Mesenchymal stem cell (in vitro differentiated cells and primary cell): ENCODE results near the gene STK10.

ENCODE experiments used
- DNase-seq: peaks from one replicate; pipeline ENCODE4 v3.0.0-alpha.2; 2013
- H2AFZ ChIP-seq: one replicate; pipeline ENCODE4 v1.6.1; 2013; ENCODE audit warnings: low read depth, mild to moderate bottlenecking, control low read depth, inconsistent platforms, low read length, moderate library complexity
- H2AK5ac ChIP-seq: 2 replicates; pipeline ENCODE4 v1.6.1; 2013; ENCODE audit warnings: low read length, moderate library complexity, mild to moderate bottlenecking, inconsistent platforms; ENCODE audit not compliant: severe bottlenecking
- H2BK120ac ChIP-seq: one replicate; pipeline ENCODE4 v1.6.1; 2013; ENCODE audit warnings: low read depth, mild to moderate bottlenecking, inconsistent platforms, low read length, moderate library complexity
- H2BK12ac ChIP-seq, 2 experiments: one replicate each; pipeline ENCODE4 v1.6.1; 2013; ENCODE audit warnings: inconsistent platforms in 2 of 2, low read length in 2 of 2, mild to moderate bottlenecking in 2 of 2, moderate library complexity in 2 of 2, control low read depth in 1 of 2
- H2BK15ac ChIP-seq: one replicate; pipeline ENCODE4 v1.6.1; 2013; ENCODE audit warnings: mild to moderate bottlenecking, low read depth, inconsistent platforms; ENCODE audit not compliant: poor library complexity, severe bottlenecking
- H2BK5ac ChIP-seq: 2 replicates; pipeline ENCODE4 v1.6.1; 2013; ENCODE audit warnings: low read depth, mild to moderate bottlenecking, low read length, control low read depth, inconsistent platforms; ENCODE audit not compliant: poor library complexity, severe bottlenecking
- H3K14ac ChIP-seq, 2 experiments: one replicate each; pipeline ENCODE4 v1.6.1; 2013; ENCODE audit warnings: inconsistent platforms in 2 of 2, low read length in 2 of 2, control low read depth in 1 of 2, mild to moderate bottlenecking in 1 of 2, moderate library complexity in 1 of 2
- H3K18ac ChIP-seq, 2 experiments: one replicate each; pipeline ENCODE4 v1.6.1; 2013; ENCODE audit warnings: inconsistent platforms in 2 of 2, low read length in 2 of 2, control low read depth in 1 of 2, low read depth in 1 of 2, mild to moderate bottlenecking in 1 of 2
- H3K23ac ChIP-seq, 2 experiments: one replicate each; pipeline ENCODE4 v1.6.1; 2013; ENCODE audit warnings: inconsistent platforms in 2 of 2, low read length in 2 of 2, mild to moderate bottlenecking in 2 of 2, moderate library complexity in 2 of 2, control low read depth in 1 of 2
- H3K27ac ChIP-seq: 2 replicates; pipeline ENCODE4 v1.5.1; 2013; ENCODE audit warnings: mild to moderate bottlenecking, moderate library complexity, low read length, control low read depth, inconsistent platforms; ENCODE audit not compliant: poor library complexity, severe bottlenecking
- H3K27me3 ChIP-seq, 2 experiments: 2 replicates each; pipeline versions ENCODE4 v1.6.1 to v1.7.0; 2013; ENCODE audit warnings: low read length in 2 of 2, mild to moderate bottlenecking in 2 of 2, moderate library complexity in 2 of 2, control low read depth in 1 of 2, inconsistent platforms in 1 of 2; ENCODE audit not compliant: control insufficient read depth in 1 of 2, insufficient read depth in 1 of 2
- H3K36me3 ChIP-seq, 2 experiments: 2 replicates each; pipeline versions ENCODE4 v1.6.1 to v1.7.0; 2013; ENCODE audit warnings: low read length in 2 of 2, control low read depth in 1 of 2, inconsistent platforms in 1 of 2, low read depth in 1 of 2, mild to moderate bottlenecking in 1 of 2; ENCODE audit not compliant: insufficient read depth in 2 of 2, control insufficient read depth in 1 of 2
- H3K4ac ChIP-seq, 2 experiments: one replicate each; pipeline ENCODE4 v1.6.1; 2013; ENCODE audit warnings: inconsistent platforms in 2 of 2, low read length in 2 of 2, mild to moderate bottlenecking in 2 of 2, moderate library complexity in 2 of 2, control low read depth in 1 of 2, low read depth in 1 of 2
- H3K4me1 ChIP-seq: 2 replicates; pipeline ENCODE4 v1.6.1; 2013; ENCODE audit warnings: low read depth, low read length, control low read depth; ENCODE audit not compliant: control insufficient read depth, insufficient read depth
- H3K4me2 ChIP-seq: 2 replicates; pipeline ENCODE4 v1.6.1; 2013; ENCODE audit warnings: low read length, mild to moderate bottlenecking, inconsistent platforms; ENCODE audit not compliant: poor library complexity, severe bottlenecking
- H3K4me3 ChIP-seq, 2 experiments: 2 replicates each; pipeline versions ENCODE4 v1.5.1 to v1.7.0; 2013; ENCODE audit warnings: low read length in 2 of 2, mild to moderate bottlenecking in 2 of 2, control low read depth in 1 of 2, low read depth in 1 of 2; ENCODE audit not compliant: insufficient read depth in 1 of 2
- H3K79me1 ChIP-seq: replicated peaks from 2 replicates; pipeline ENCODE4 v1.6.1; 2013; ENCODE audit warnings: mild to moderate bottlenecking, control low read depth, low read length, inconsistent platforms; ENCODE audit not compliant: poor library complexity, severe bottlenecking
- H3K9ac ChIP-seq: 2 replicates; pipeline ENCODE4 v1.7.0; 2013; ENCODE audit warnings: mild to moderate bottlenecking, low read length, moderate library complexity
- H3K9me3 ChIP-seq: 2 replicates; pipeline ENCODE4 v1.7.0; 2013; ENCODE audit warnings: mild to moderate bottlenecking, low read length; ENCODE audit not compliant: control insufficient read depth
- H4K8ac ChIP-seq: one replicate; pipeline ENCODE4 v1.6.1; 2013; ENCODE audit warnings: inconsistent platforms, mild to moderate bottlenecking, low read length, moderate library complexity
- H4K91ac ChIP-seq: one replicate; pipeline ENCODE4 v1.6.1; 2013; ENCODE audit warnings: mild to moderate bottlenecking, low read length, inconsistent platforms
- WGBS: methylation state at CpG from one replicate; pipeline ENCODE4 v1.1.7; 2013; ENCODE audit warnings: mixed read lengths; 5-methylcytosine and 5-hydroxymethylcytosine counted together

The STK10 gene

DNA sequence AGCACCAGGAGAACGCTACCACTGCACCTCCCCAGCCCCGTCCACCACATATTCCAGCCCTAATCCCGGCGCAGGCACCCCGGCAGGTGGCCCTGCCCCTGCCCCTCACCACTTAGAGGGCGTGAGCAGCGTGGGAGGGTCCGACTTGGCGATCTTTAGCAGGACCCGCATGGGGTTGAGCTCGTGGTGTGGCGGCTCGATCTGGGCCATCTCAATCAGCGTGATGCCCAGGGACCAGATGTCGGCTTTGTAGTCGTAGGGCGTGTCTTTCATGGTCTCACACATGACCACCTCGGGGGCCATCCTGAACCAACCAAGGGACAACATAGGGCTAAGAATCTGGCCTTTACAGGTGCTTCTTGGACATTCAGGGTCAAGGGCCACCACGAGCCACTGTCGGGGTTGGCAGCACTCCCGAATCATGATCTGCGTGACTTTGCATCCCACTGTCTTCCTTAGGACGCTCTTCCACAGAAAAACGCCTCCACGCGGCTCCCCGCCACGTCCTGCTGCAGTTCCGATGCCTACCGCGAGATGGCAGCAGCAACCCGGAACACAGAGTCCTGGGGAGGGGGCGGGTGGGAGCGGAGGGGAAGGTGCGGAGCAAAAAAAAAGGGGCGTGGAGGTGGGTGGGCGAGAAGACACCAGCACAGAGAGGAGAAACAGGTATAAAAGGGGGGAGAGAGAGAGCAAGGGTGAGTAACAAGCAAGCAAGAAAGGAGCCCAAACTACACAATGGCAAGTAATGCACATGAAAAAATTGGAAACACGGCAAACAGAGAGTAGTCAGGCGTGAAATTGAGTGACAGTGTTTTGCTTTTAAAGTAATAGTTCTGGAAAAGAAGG is 81.3 kb downstream of the STK10 start:
- Histone ChIP-seq H3K4ac (peak overlapping the region; percentile 13 to 68), H2BK12ac (peak overlapping the region; percentile 59 to 82), H3K23ac (no peak overlapping the region), H2BK5ac (no peak overlapping the region), H3K79me1 (peaks cover 17% of the 10 kb centered on the region), H3K9me3 (no peaks in the 10 kb centered on the region), H2AK5ac (peak overlapping the region; percentile 93), H3K4me1 (peaks cover 50% of the 10 kb centered on the region), H3K4me2 (peak overlapping the region; percentile 29), H3K9ac (peak overlapping the region; percentile 82), H3K4me3 (peak overlapping the region in 1 of 2 experiments; percentile 60), H4K8ac (peak overlapping the region; percentile 59), H2BK15ac (peak overlapping the region; percentile 78), H3K14ac (no peak overlapping the region), H4K91ac (peak overlapping the region; percentile 89), H3K27ac (peak overlapping the region; percentile 78), H3K36me3 (peaks cover 34 to 45% of the 10 kb centered on the region in 2 experiments), H2BK120ac (peak overlapping the region; percentile 27), H2AFZ (no peak overlapping the region), H3K27me3 (no peaks in the 10 kb centered on the region), H3K18ac (peak overlapping the region; percentile 40 to 57)
- 36% methylated on average over 39 of the region's 39 CpGs for WGBS
- peak; percentile 49 for DNase-seq

DNA sequence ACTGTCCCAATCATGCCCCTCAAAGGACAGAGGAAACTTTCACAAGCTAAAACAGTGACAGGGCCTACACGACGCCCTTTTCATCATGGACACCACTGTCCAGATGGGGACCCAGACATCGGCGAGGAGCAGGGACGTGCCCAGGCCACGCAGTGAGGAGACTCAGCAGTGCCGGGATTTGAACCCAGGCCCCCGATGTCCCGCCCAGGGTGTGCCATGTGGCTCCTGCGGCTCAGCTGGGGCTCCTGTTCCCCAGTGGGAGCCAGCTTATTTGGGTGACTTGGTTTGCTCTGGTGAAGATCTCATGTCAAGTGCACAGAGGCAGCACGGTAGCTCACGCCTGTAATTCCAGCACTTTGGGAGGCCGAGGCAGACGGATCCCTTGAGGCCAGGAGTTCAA is 82.2 kb downstream of the STK10 start:
- H3K23ac ChIP-seq, result no peak overlapping the region
- H3K4me3 ChIP-seq, result no peak overlapping the region
- H3K14ac ChIP-seq, result no peak overlapping the region
- 94% methylated on average over 14 of the region's 14 CpGs for WGBS
- peak overlapping the region in 1 of 2 experiments; percentile 33 for H3K18ac ChIP-seq
- H4K8ac ChIP-seq, result peak overlapping the region; percentile 35
- H3K36me3 ChIP-seq, result peaks cover 42 to 49% of the 10 kb centered on the region in 2 experiments
- H2BK15ac ChIP-seq, result peak overlapping the region; percentile 19
- H3K4ac ChIP-seq, result peak overlapping the region in 1 of 2 experiments; percentile 24
- no peak overlapping the region for H3K9ac ChIP-seq
- peaks cover 47% of the 10 kb centered on the region for H3K4me1 ChIP-seq
- H3K79me1 ChIP-seq, result peaks cover 21% of the 10 kb centered on the region
- peak overlapping the region; percentile 33 for H2AK5ac ChIP-seq
- H4K91ac ChIP-seq, result peak overlapping the region; percentile 85
- DNase-seq, result no peak
- H2BK12ac ChIP-seq, result peak overlapping the region; percentile 25 to 71
- H3K9me3 ChIP-seq, result no peaks in the 10 kb centered on the region
- no peak overlapping the region for H3K27ac ChIP-seq
- no peak overlapping the region for H3K4me2 ChIP-seq
- H3K27me3 ChIP-seq, result no peaks in the 10 kb centered on the region
- no peak overlapping the region for H2BK5ac ChIP-seq
- H2AFZ ChIP-seq, result no peak overlapping the region
- peak overlapping the region; percentile 13 for H2BK120ac ChIP-seq

DNA sequence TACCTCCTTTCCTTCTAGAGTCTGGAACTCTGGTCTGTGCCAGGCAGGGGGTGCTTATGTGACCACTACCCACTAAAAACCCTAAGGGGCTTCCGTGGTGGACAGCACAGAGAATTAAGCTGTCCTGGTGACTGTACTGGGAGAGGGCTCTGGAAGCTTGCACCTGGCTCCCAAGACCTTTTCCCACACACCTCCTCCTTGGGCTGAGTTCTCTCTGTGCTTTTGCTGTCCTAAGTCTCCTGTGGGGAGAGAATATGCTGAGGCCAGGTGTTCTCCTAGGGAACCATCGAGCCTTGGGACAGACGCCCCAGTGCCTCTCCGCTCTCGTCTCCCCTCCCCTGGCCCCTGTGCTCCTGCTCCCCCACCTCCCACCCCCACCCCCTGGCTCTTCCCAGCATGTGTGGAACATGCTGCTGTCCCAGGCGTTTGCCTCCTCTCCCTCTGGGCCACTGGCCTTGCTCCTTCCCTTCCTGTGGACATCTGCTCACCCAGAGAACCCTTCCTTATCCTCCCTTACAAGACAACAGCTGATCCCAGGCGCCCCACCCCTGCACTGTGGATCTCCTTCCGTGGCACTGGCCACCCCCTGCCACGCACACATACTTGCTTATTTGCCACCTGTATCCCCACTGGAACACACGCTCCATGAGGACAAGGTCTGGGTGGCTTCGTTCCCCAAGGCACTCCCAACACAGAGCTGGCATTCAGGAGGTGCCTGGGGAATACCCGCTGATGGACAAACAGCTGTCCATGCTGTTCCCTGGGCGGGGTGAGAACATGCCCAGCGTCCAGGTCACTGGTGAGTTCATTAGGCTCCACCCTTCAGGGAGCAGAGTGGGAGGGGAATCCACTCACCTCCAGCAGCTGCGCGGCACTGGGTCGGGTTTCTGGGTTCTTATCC is 83.0 kb downstream of the STK10 start:
- H3K4me2 ChIP-seq, result no peak overlapping the region
- peak overlapping the region; percentile 68 to 71 for H2BK12ac ChIP-seq
- H3K4ac ChIP-seq, result peak overlapping the region in 1 of 2 experiments; percentile 94
- peaks cover 44 to 45% of the 10 kb centered on the region in 2 experiments for H3K36me3 ChIP-seq
- peak overlapping the region; percentile 44 for H2BK15ac ChIP-seq
- no peak overlapping the region for H3K4me3 ChIP-seq
- peak overlapping the region; percentile 53 for H2AK5ac ChIP-seq
- peak overlapping the region; percentile 69 for H4K8ac ChIP-seq
- no peak overlapping the region for H3K9ac ChIP-seq
- DNase-seq, result no peak
- no peak overlapping the region for H3K23ac ChIP-seq
- no peaks in the 10 kb centered on the region for H3K9me3 ChIP-seq
- H2BK120ac ChIP-seq, result peak overlapping the region; percentile 64
- peak overlapping the region; percentile 85 for H4K91ac ChIP-seq
- H3K18ac ChIP-seq, result peak overlapping the region; percentile 1 to 64
- no peak overlapping the region for H3K14ac ChIP-seq
- 76% methylated on average over 17 of the region's 17 CpGs for WGBS
- peaks cover 20% of the 10 kb centered on the region for H3K79me1 ChIP-seq
- H2AFZ ChIP-seq, result no peak overlapping the region
- no peak overlapping the region for H2BK5ac ChIP-seq
- H3K27ac ChIP-seq, result peak overlapping the region; percentile 14
- peaks cover 40% of the 10 kb centered on the region for H3K4me1 ChIP-seq
- H3K27me3 ChIP-seq, result no peaks in the 10 kb centered on the region
